NCI-H524 (cell line): Measurements from ENCODE around the gene TKFC.
A peak's percentile ranks its signal among the peaks of the same experiment; 100 is the strongest.

ENCODE experiments used
- DNase-seq, 2 experiments: peaks; one replicate each; lab custom pipeline; 2025; lab: John Stamatoyannopoulos, UW

The TKFC gene, protein sequence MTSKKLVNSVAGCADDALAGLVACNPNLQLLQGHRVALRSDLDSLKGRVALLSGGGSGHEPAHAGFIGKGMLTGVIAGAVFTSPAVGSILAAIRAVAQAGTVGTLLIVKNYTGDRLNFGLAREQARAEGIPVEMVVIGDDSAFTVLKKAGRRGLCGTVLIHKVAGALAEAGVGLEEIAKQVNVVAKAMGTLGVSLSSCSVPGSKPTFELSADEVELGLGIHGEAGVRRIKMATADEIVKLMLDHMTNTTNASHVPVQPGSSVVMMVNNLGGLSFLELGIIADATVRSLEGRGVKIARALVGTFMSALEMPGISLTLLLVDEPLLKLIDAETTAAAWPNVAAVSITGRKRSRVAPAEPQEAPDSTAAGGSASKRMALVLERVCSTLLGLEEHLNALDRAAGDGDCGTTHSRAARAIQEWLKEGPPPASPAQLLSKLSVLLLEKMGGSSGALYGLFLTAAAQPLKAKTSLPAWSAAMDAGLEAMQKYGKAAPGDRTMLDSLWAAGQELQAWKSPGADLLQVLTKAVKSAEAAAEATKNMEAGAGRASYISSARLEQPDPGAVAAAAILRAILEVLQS

GRCh38 chr11:61332797-61333549, at the start of gene TKFC, which contains the start of gene DDB1:
Gene TKFC (plus strand): TSS chr11:61333228. CDS start chr11:61334729, 1,501 bp downstream.
Gene DDB1 (minus strand): TSS chr11:61333105. CDS start chr11:61332968, 137 bp downstream.
- DNase-seq, result peak; percentile 86 to 90

- DNase-seq, result no peak
Measured at GRCh38 chr11:61283613-61284012, 49.4 kb upstream of the TKFC start.

- no peak for DNase-seq
Measured at GRCh38 chr11:61287338-61287977, 45.6 kb upstream of the TKFC start.

- DNase-seq, result no peak
Measured at GRCh38 chr11:61290905-61291690, 41.9 kb upstream of the TKFC start.

DNA sequence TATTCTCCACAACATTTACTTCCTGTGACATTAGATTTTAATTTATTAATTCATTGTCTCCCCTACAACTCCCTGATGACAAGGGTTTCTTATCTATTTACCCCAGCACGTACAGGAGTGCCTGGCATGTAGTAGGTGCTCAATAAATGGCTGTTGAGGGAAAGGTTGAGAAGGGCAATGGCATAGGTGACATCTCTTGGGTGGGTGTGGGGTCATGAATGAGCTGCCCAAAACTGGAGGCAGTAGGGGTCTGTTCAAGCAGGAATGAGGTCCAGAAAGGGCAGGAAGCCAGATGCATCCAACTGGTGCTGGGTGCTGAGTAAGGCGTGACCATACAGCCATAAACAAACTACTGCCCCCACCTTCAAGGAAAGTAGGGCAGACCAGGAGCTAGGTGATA, 40.7 kb upstream of the TKFC start:
- DNase-seq, result no peak

GRCh38 chr11:61293867-61294716, 38.9 kb upstream of the TKFC start:
- peak; percentile 53 to 74 for DNase-seq

DNA sequence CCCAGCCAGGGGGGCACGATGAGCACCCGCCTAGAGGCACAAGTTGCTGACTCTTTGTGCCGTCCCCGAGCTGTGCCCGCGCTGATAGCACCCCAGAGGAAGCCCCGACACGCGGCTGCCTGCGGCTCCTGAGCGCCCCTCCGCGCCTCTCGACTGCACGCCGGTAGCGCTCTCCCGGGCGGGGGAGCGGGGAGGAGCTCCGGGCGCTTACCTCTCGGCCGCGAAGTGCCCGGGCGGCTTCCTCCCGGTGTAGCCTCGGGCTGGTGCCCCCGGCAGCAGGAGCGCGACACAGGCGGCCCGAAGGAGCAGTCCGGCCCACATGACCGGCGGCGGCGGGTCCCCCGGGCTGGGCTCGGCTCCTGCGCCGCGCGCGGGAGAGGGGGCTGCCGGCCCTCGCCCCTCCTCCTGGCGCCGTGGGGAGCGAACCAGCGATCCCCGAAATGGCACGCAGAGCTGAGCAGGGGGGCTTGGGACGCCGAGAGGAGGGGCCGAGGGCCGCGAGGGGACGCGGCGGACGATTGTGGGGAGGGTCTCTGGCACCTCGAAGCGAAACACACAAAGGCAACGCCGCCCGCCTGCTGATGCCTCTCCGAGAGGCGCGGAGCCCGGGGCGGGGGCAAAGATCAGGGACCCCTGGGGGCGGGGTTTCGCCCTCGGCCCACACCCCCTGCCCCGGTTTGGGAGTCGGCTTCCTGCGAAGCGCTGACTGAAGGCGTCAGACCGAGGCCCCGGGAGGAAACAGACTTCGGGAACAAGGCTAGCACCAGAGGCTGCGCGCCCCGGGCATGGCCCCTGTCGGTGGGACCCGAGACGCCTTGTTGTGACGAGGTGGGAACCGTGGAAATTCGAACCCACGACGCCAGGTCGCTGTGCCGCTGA, 38.1 kb upstream of the TKFC start, which contains the start of gene VWCE:
Gene VWCE (minus strand): TSS at position 600 of the 879 bp plus-strand sequence. CDS start 279 bp downstream, at position 321.
- DNase-seq, result peak; percentile 78

GRCh38 chr11:61295596-61295926, 37.5 kb upstream of the TKFC start:
- peak; percentile 68 to 78 for DNase-seq

GRCh38 chr11:61297341-61297740, 35.7 kb upstream of the TKFC start:
- DNase-seq, result no peak

DNA sequence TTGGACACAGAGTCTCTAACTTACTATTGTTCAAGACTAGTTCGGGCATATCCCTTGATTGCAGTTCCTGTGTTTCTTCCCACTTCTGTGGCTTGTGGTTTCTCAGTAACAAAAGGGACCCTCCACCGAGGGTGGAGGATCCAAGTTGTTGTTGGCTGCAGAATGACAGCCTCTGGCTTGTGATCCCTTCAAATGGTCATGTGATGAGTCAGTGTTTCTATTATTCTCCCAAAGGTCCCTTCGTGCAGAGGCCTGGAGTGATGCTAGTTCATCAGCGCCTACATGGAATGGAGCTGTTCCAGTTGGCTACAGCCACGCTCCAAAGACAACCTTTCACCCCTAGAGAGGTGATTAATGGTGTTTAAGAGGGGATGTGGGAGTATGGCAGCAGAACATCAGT, 35.3 kb upstream of the TKFC start:
- no peak for DNase-seq

DNA sequence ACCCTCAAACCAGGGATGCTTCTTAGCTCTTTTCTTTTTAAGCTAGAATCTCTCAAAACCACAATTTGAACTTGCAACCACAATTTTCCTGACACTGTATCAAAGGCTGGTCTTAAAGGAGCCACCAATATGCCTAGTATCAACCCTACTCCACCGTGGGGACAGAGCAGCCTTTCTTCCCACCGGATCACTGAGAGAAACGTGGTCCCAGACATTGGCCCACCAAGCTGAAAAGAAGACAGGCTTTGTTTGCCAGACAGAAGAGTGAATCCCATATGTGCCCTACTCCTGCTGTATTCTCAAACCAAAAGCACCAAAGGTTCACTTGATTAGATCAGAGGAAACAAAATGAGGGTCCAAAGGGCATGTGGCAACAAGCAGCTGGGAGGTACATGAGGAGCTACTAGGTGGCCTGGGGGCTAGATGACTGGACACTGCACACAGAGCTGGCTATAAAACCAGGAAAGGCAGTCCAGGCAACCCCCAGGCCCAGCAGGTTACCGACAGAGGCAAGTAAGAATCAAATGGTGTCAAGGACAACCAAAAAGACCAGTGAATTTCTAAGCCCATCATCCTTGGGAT, 34.3 kb upstream of the TKFC start:
- no peak for DNase-seq

- no peak for DNase-seq
Measured at GRCh38 chr11:61302550-61302949, 30.5 kb upstream of the TKFC start.

- no peak for DNase-seq
Measured at GRCh38 chr11:61303725-61304124, 29.3 kb upstream of the TKFC start.

DNA sequence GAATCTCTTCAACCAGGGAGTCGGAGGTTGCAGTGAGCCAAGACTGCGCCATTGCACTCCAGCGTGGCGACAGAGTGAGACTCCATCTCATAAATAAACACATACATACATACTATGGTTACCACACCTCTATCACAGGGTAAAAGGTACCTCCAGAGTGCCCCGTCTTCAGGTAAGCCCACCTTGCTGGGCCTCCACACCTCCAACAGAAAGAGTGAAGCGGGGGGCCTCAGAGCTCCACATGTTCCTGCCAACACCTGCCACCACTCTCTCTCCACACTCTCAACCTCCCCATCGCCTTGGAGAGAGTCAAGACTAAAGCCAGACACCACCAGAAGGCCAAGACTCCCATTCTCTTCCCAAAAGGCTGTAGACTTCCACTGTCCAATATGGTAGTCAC, 27.6 kb upstream of the TKFC start:
- DNase-seq, result no peak

DNA sequence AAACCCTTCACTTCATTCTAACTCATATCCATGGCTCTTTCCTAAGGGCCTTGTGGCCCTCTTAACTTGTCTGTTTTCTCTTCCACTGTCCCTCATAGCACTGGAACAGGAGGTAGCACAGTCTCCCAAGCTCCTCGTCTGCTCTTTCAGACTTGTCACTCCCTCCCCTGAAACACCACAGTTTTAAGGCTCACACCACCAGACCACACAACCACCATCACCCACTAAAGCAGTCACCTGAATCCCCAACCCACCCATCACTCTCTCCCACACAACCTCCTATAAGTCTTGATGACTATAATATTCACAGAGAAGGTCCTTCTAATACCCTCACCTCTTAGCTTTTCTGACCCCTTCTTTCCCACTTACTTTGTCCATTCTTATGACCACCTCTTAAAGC, 26.8 kb upstream of the TKFC start:
- DNase-seq, result no peak

DNA sequence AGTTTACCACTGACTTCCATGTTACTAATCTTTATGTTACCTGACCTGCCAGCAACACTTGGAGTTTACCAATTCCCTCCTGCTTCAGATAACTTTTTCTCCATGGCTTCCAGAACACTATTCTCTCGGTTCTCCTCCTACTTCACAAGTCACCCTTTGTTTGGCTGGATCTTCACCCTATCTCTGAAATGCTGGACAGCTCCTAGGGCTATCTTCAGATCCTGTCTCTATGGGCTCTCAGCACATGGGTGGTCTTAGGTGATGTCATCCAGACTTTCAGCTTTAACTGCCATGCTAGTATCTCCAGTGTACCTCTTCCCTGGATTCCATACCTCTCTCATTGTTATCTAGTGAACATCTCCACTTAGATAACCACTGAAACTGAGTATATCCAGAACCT, 25.7 kb upstream of the TKFC start:
- DNase-seq, result no peak

DNA sequence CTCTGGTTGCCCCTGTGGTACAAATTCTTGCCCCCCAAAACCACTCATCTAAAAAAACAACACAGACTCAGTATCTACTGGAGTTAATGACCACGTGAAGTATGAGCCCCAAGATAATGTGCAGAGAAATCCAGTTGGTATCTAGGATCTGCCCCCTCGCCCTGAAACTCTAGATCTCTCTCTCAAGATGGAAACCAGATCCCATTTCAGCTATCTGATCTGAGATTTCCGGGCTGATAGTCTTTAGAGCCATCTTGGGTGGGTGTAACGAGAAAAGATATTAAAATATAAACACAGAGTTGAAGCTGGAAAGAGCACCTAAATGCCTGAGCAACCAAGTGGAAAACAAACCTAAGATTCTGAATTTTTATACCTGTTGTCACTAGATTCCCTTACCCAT, 23.9 kb upstream of the TKFC start:
- no peak for DNase-seq

- no peak for DNase-seq
Measured at GRCh38 chr11:61309739-61310138, 23.3 kb upstream of the TKFC start.

DNA sequence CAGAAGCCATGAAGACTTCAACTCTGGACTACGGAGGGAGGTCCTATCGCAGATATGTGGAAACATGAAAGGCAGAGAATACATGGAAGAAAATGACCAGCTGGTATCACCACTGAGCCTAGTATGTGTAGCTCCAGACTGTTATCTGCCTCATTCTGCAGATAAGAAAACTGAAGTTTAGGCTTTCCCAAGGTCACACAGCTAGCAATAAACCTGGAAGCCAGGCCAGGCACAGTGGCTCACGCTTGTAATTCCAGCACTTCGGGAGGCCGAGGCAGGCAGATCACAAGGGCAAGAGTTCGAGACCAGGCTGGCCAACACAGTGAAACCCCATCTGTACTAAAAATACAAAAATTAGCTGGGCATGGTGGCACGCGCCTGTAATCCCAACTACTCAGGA, 22.3 kb upstream of the TKFC start:
- no peak for DNase-seq
